ENCODE measurements around the gene TAS1R3.
"Not testable (repeated sequence)": the region's sequence is repeated elsewhere in the genome, so short reads cannot be mapped to it uniquely, and the experiment has no call there.

Gene TAS1R3

DNA sequence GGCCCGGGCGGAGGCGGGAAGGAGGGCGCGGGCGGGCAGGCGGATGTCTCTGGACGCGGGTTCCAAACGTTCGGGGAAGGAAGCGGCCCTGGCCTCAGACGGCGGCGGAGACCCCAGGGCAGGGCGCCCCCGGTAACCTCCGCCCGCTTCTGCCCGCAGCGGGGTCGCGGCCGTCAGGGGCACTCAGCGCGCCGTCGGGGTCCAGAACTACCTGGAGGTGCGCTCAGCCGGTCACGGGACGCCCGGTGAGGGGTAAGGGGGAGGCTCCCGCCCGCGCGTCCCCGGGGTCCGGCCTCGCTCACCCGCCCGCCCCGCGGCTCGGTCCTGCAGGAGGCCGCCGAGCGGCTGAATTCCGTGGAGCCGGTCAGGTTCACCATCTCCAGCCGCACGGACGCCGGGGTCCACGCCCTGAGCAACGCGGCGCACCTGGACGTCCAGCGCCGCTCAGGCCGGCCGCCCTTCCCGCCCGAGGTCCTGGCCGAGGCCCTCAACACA, 22.3 kb upstream of the TAS1R3 start:
- FAIRE-seq (no peak), DNase-seq (ENCODE audit: low spot score) (no peak)

DNA sequence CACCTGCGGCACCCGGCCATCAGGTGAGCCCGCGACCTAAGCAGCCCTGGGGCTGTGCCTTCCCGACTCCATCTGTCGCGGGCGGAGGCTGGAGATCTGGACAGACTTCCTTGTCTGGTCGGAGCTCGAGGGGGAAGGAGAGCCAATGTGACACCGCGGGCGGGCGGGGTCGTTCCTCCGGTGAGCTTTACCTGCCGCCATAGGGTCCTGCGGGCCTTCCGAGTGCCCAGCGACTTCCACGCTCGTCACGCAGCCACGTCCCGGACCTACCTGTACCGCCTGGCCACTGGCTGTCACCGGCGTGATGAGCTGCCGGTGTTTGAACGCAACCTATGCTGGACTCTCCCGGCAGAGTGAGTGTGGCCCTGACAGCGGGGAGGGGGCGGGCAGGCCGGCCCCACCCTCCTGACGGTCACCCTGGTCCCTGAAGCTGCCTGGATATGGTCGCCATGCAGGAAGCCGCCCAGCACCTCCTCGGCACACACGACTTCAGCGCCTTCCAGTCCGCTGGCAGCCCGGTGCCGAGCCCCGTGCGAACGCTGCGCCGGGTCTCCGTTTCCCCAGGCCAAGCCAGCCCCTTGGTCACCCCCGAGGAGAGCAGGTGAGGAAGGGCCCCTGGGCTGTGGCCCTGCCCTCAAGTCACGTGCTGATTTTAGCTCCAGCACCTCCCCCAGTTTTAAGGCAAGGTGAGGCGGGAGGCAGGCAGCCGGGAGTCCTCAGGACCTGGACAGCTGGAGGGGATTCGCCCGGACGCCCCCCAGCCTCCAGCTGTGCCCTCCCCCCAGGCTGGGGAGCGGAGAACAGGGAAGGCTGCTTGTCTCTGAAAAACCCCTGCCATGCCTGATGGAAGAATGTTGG, 21.6 kb upstream of the TAS1R3 start:
- no peak for FAIRE-seq
- no peak for DNase-seq (ENCODE audit: low spot score)

DNA sequence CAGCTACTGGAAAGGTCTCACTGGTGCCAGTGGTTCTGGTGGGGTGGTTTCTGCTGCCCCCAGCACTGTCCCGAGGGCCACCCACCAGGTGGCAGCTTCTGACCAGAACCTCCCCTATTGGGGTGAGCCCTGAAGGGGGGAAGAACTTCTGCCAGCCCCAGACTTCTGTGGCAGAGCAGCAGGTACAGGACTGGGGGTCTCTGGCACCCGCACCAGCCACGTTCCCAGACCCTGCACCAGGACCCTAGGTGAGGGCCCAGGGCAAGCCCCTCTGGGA, 21.0 kb upstream of the TAS1R3 start:
- DNase-seq (ENCODE audit: low spot score) (no peak), FAIRE-seq (no peak)

DNA sequence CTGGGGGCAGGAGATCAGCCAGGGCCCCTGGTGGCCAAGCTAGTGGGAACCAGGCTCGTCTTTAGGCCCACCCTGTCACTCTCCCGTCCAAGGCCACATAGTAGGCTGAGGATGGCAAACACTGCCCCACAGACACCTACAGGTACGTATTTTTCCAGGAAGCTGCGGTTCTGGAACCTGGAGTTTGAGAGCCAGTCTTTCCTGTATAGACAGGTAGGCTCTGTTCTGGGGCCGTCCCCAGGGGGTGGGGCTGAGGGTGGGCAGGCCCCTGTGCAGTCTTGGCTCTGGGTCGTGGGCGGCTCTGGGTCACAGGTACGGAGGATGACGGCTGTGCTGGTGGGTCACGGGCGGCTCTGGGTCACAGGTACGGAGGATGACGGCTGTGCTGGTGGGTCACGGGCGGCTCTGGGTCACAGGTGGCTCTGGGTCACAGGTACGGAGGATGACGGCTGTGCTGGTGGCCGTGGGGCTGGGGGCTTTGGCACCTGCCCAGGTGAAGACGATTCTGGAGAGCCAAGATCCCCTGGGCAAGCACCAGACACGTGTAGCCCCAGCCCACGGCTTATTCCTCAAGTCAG, 20.5 kb upstream of the TAS1R3 start:
- FAIRE-seq (no peak), DNase-seq (ENCODE audit: low spot score) (no peak)

DNA sequence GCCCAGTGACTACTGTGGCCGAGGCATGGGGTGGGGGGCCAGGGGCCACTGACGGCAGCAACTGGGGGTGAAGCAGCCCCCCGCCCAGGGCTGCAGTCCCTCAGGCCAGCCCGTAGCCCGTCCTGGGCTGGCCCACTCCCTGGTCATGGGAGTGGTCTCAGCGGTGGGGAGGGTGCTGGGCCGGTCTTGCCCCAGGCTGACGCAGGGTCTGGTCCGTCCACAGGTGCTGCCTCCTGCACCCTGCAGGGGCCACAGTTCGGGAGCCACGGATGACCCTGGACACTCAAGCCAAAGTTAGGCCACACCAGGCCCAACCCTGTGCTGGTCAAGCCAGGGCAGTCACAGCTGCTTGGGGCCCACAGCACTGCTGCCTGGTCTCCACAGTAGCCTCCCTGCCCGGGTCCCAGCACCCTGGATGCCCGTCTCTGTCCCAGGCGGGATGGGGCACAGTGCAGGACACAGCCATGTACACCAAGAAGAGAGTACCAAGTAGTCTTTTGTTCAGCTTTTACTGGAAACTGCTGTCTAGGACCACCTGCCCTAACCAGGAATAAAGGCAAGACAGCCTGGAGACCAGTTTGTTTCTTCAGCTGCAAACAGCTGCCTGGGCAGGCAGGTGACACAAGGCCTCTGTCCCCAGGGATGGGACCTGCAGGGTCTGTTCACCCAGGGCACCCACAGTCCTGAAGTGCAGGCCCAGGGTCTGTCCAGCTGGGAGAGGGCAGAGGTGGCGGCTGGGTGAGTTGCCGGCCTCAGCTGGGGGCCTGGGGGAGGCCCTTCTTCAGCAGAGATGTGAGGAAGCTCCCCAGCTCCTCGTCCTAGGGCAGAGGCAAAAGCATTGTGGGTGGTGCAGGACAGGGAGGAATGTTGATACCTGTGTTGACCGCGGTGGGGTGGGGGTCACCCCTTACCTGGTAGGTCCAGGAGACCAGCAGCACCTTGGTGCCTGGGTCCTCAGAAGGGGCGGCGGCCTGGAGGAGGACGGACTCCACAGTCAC, 19.7 kb upstream of the TAS1R3 start:
- DNase-seq (ENCODE audit: low spot score), result no peak
- FAIRE-seq, result no peak

DNA sequence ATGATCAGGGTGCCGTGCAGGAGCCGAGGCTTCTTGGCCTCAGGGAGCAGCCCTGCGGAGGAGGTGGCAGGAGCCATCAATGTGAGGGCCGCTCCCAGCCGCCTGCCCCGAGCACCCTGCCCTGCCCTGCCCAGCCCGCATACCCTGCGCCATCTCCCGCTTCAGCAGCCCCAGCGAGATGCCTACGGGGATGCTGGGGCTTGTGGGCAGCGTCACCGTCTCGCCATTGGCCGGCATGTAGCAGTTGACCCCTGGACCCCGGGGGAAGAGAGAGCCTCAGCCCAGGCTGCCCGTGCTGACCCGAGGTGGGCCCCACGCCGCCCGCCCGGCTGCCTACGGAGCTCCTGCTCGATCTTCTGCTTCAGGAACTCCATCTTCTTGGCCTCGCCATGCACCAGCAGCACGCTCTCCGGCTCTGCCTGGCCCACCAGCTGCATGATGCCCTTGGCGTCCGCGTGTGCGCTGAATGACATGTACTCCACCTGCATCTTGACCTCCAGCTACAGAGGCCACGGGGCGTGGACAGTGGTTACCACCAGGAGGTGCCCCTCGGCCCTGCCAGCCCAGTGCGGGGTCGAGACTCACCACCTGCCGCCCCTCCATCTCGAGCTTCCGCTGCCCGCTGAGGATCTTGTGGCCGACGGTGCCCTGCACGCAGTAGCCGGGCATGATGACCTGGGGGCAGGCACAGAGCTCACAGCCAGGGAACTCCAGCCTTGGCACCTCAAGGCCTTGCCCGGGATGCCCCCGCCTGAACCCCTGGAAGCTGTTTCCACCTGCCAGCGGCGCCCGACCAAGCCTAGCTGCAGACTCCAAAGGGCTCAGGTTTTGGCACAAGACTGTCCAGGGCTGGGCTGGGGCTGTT, 18.4 kb upstream of the TAS1R3 start:
- FAIRE-seq, result no peak
- no peak for DNase-seq (ENCODE audit: low spot score)

DNA sequence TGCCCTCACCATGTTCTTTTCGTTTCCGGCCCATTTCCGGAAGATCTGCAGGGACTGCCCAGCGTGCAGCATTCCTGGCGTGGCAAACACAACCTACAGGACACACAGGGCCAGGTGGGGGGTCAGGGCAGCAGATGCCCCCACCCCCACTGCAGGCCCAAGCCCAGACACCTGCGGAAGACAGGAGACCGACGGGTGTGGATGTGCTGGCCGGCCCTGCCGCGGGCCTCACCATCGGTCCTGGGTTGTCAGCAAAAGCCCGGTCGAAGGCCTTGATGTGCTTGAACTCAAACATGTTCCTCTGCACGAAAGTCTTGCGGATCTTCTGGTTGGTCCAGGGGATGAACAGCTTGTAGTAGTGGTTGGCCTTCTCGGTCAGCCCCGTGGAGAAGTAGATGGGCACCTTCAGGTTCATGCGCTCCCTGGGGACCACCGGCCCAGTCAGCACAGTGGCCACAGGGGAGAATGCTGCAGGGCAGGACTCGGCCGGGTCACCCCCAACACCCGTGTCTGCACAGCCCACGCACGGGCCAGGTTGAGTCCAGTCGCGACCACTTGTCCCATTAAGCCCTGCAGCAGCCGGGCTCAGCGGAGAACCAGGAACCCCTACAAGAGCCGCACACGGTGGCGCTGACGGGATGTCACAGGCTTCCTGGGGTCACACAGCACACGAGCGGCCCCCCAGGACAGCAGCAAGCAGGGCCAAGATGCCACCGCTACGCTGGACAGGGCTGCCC, 17.4 kb upstream of the TAS1R3 start:
- DNase-seq (ENCODE audit: low spot score), result no peak
- FAIRE-seq, result no peak

DNA sequence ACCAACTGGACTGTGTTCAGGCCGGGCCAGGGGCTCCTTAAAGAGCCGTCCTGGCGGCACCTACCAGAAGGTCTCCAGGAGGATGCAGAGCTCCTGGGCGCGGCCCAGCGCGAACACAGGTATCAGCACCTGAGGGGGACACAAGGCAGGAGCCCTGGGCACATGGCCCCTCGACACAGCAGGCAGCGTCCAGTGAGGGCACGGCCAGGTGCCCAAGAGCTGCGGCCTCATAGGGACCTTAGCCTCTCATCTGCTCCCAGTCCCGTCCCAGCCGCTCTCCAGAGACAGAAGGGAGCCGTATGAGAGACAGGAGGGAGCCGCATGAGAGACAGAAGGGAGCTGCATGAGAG, 16.9 kb upstream of the TAS1R3 start:
- FAIRE-seq (no peak), DNase-seq (ENCODE audit: low spot score) (no peak)

DNA sequence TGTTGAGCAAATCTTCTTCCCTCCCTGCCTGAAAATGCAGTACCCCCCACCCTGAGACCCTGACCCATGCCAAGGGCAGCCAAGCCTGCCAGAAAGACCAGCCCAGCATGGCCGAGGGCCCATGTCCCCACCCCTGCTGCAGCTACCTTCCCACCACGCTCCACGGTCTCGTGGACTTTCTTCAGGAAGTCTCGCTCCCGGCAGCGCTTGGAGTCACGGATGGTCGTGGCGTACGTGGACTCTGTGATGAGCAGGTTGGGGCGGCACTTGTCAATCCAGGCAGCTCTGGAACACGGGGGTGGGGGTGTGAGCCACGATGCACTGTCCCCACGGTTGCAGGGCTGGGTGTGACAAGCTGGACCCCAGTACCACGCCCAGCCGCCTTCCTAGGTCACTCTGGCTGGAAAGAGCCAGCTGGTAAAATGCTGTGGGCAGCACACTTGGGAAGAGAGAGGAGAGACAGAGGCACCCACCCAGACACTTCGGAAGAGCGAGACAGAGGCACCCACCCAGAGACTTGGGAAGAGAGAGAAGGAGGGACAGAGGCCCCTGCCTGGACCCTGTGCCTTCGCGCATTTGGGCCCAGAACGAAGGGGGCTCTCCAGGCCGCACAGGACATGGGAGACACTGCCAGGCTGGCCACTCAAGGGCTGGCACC, 16.3 kb upstream of the TAS1R3 start:
- DNase-seq (ENCODE audit: low spot score), result no peak
- FAIRE-seq, result no peak

DNA sequence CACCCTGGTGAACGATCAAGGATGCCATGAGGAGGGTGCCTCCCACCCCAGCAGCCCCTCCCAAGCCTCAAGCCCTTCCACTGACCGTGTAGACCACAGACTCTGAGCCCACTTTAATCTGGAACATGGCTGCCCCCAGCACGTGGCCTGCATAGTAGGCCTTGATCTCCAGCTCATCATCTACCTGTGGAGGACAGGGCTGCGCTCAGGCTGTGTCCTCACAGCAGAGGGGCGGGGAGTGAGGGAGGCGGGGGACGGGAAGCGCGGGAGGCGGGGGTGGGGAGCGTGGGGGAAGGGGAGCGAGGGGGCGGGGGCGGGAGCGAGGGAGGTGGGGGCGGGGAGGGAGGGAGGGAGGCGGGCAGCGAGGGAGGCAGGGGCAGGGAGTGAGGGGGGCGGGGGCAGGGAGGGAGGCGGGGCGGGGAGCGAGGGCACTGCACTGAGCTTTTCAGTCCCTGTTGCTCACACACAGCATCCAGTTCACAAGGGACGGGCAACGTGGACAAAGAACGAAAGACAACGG, 15.6 kb upstream of the TAS1R3 start:
- DNase-seq (ENCODE audit: low spot score) (no peak), FAIRE-seq (no peak)

DNA sequence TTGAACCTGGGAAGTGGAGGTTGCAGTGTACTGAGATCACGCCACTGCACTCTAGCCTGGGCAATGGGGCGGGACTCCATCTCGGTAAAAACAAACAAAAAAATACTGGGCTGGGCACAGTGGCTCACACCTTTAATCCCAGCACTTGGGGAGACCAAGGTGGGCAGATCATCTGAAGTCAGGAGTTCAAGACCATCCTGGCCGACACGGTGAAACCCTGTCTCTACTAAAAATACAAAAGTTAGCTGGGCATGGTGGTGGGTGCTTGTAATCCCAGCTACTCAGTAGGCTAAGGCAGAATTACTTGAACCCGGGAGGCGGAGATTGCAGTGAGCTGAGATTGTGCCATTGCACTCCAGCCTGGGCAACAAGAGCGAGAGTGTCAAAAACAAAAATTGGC, 14.9 kb upstream of the TAS1R3 start:
- FAIRE-seq; DNase-seq (ENCODE audit: low spot score): not testable (repeated sequence)

DNA sequence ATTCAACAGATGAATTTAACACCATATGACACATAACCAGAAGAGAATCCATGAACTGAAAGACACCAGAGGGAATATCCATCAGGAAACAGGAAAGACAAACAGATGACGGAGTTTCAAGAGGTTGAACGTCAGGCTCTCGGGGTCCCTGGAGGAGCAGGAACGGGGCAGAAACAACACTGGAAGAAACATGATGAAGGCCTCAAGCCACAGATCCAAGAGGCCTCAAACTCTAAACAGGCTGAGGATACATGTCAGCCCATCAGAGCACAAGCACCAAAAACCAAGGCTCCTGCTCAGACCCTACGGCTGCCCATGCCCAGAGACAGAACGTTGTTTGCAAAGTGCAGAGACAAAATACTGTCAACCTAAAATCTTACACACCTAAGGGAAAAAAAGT, 13.7 kb upstream of the TAS1R3 start:
- DNase-seq (ENCODE audit: low spot score), result no peak
- no peak for FAIRE-seq

DNA sequence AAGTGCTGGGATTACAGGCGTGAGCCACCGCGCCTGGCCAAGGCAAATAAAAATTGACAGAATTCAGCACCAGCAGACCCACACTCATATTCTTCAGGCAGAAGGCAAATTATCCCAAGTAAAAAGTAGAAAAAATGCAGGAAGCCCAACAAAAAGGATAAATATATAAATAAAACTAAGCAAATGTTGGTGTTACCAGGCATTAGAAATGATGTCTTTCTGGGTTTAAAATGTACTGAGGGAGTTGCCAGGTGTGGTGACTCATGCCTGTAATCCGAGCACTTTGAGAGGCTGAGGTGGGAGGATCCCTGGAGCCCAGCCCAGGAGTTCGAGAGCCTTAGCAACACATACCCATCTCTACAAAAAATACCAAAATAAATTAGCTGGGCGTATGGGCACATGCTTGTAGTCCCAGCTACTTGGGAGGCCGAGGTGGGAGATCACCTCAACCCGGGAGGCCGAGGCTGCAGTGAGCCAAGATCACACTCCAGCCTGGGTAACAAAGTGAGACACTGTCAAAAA, 12.9 kb upstream of the TAS1R3 start:
- FAIRE-seq (peak; percentile 93), DNase-seq (ENCODE audit: low spot score) (peak; percentile 87)

DNA sequence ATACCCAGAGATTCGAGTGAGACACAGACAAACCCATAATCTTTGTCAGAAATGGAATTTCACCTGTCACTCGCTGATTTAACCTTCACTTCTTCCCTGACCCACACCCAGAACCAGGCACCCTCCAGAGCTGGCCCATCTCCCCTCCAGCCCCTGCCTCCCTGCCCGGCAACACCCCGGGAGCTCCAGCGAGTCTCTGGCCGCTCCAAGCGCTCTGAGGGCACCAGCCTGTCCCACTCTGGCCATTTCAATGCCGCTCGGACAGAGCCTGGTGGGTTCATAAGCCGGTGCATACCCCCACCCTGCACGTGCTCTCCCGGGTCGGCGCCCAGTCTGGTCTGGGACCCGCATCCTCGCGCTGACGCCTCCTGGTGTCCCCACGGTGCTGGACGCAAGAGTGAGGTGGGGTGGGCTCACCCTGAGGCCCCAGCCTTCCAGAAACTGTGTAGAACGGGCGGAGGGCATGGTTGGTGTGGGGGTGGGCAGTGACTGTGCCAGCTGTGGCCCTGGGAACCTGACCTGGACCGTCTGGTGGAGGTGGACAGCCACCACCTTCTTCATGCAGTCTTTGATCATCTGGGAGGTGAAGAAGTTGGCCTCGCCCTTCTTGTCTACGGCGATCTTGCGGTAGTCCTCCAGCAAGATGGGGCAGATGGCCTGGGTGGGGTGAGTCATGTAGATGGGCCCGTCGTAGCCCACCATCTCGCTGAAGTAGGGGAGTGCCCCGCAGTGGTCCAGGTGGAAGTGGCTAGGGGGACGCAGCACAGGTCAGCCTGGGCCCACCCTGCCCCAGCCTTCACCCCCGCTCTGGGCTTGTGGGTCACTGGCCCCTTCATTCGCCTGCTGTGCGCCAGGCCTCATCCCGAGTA, 12.1 kb upstream of the TAS1R3 start:
- no peak for FAIRE-seq

DNA sequence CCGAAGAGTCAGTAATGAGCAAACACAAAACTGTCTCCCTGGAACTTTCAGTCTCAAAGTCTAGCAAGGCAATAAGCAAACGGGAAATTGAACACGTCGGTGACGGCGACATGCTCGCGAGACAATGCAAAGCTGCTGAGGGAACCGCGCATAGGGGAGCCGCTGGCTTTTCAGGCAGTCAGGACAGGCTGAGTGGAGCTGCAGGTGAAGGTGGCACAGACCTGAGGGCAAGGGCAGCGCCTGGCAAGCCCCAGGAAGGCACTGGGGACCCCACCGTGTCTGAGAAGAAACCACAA, 11.5 kb upstream of the TAS1R3 start:
- DNase-seq (ENCODE audit: low spot score) (no peak), FAIRE-seq (no peak)

More for the DNA sequence above, 12.1 kb upstream of the TAS1R3 start:
- DNase-seq (ENCODE audit: low spot score), result no peak

DNA sequence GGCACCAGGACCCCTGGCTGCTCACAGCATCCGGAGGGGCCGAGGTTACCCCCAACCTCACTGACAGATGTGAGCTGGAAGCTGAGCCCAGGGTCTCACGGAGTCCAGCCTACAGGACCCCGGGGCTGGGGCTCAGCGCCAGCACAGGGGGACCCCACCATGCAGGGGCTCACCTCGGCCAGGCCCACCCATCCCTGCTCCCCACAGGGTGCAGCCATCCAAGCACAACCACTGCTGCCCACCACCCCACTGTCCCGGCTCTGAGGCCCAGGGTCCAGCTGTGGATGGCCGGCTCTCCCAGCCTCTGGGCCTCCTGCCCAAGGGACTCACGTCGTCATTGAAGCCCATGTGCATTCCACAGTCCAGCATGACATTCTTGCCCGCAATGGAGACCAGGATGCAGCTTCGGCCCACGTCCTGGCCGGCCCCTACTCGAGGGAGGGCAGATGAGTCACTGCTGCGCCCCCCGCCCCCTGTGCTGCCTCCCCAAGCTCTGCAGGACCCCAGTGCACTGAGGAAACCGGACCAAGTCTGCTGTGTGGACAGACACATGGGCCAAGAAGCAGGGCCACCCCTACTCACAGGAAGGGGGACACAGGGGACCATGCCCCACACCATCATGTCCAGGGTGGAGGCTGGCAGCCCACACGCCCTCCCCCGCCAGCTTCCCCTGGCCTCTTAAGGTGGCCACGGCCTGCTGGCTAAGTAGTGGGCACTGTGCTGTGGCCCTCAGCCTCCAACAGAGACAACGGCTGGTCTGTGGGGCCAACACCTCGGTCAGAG, 10.2 kb upstream of the TAS1R3 start:
- DNase-seq (ENCODE audit: low spot score) (no peak), FAIRE-seq (no peak)

DNA sequence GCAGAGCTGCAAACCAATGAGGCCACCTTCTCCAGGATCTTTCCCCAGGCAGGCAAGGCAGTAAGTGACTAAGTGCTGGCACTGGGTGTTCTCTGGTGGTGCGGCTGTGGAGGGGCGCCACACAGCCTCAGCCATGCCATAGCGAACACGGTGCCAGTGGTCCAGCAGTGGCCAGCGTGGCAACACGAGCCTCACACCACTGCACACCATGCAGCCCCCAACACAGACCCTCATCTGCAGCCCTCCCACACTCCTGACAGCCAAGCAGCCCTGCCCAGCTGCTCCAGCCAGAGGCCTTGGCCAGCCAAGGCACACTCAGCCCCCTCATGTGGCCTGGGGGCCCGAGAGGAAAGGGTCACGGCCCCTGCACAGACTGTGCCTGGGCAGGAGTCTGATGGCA, 9.6 kb upstream of the TAS1R3 start:
- no peak for FAIRE-seq
- peak; percentile 34 for DNase-seq (ENCODE audit: low spot score)

DNA sequence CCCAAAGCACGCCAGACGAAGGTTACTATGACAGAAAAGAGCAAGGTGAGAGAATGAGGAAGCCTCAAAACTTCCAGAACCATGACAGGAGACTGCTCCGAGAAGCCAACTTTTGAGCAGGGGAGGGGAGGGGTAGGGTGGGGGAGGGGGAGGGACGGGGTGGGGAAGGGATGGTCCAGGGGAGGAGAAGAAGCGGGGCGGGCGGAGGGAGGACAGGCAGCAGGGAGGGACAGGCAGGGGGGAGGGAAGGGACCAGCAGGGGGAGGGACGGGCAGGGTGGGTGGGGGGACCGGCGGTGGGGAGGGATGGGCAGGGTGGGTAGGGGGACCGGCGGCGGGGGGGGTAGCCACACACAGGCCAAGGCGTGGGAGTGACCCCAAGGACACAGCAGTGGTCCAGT, 8.7 kb upstream of the TAS1R3 start:
- FAIRE-seq (no peak), DNase-seq (ENCODE audit: low spot score) (no peak)

Measured in RCC 7860 (cell line).